Activated T-cell treated with anti-CD3 and anti-CD28 coated beads, Interleukin-2, amount 50 U/mL, for 48 hours (primary cell): ENCODE measurements around the gene SARDH.

ENCODE experiments used
- DNase-seq, 2 experiments: peaks; one replicate each; pipeline ENCODE4 v3.0.0-alpha.2; 2020

Gene SARDH

GRCh38 chr9:133621725-133622267, 116.4 kb downstream of the SARDH start:
- DNase-seq, result no peak

GRCh38 chr9:133619791-133620190, 118.4 kb downstream of the SARDH start:
- DNase-seq, result peak; percentile 53 to 65

- no peak for DNase-seq
Observed at GRCh38 chr9:133618726-133619125, 119.4 kb downstream of the SARDH start.

GRCh38 chr9:133616643-133617405, 121.3 kb downstream of the SARDH start:
- DNase-seq, result no peak

GRCh38 chr9:133615606-133616188, 122.5 kb downstream of the SARDH start:
- DNase-seq, result no peak

GRCh38 chr9:133615186-133615585, 123.0 kb downstream of the SARDH start:
- no peak for DNase-seq

GRCh38 chr9:133614678-133615077, 123.5 kb downstream of the SARDH start:
- no peak for DNase-seq

- DNase-seq, result no peak
Observed at GRCh38 chr9:133614056-133614455, 124.1 kb downstream of the SARDH start.
